IMR-90 (cell line): Measurements from ENCODE around the gene MBD3L4. TPM values are rescaled to one million over a fixed set of nuclear protein-coding genes. Genes with fewer than 3 reads are reported as not detected.
"Not testable (repeated sequence)": the region's sequence is repeated elsewhere in the genome, so short reads cannot be mapped to it uniquely, and the experiment has no call there.

ENCODE experiments used
- ATAC-seq: fragments of 200-7000 bp; cut with Tn5 transposase; 2 replicates; pipeline ENCODE4 v1.9.1; 2020; ENCODE audit warnings: low read depth, mild to moderate bottlenecking, moderate library complexity
- BruUV-seq: library from RNA; stranded (reverse); fragments of 400-500 nt; replicated peaks from 2 replicates; lab custom pipeline; 2021; lab: Mats Ljungman, UMichigan
- CTCF ChIA-PET: fragments of 300-600 bp; formaldehyde crosslinking; extraction: SDS; loops from one replicate; lab custom pipeline; 2021; ENCODE audit warnings: antibody characterized with exemption; lab: Yijun Ruan, JAX
- POLR2A ChIA-PET: fragments of 300-600 bp; sonication (Branson Sonifier 250); formaldehyde crosslinking; loops from one replicate; lab custom pipeline; 2022; ENCODE audit warnings: antibody characterized with exemption; ENCODE audit not compliant: unreplicated experiment; lab: Charles Lee
- DNase-seq: peaks from one replicate; pipeline ENCODE4 v3.0.0; 2013
- H2AFZ ChIP-seq: replicated peaks from 2 replicates; pipeline ENCODE3; 2013; ENCODE audit warnings: low read length, mild to moderate bottlenecking; ENCODE audit not compliant: poor library complexity
- H2AK5ac ChIP-seq: 2 replicates; pipeline ENCODE4 v1.6.1; 2013; ENCODE audit warnings: low read depth, low read length, inconsistent platforms
- H2AK9ac ChIP-seq: replicated peaks from 2 replicates; pipeline ENCODE3; 2013; ENCODE audit warnings: mild to moderate bottlenecking, low read depth, low read length, moderate library complexity; ENCODE audit not compliant: poor library complexity
- H2BK120ac ChIP-seq: 2 replicates; pipeline ENCODE4 v1.6.1; 2013; ENCODE audit warnings: low read depth, low read length, inconsistent platforms
- H2BK15ac ChIP-seq: 3 replicates; pipeline ENCODE4 v1.6.1; 2013; ENCODE audit warnings: low read depth, low read length, inconsistent platforms
- H2BK20ac ChIP-seq: 2 replicates; pipeline ENCODE4 v1.6.1; 2013; ENCODE audit warnings: low read depth, mild to moderate bottlenecking, inconsistent platforms, low read length, moderate library complexity
- H2BK5ac ChIP-seq: 2 replicates; pipeline ENCODE4 v1.6.1; 2013; ENCODE audit warnings: mild to moderate bottlenecking, low read depth, low read length, inconsistent platforms; ENCODE audit not compliant: poor library complexity, severe bottlenecking
- H3K14ac ChIP-seq: replicated peaks from 2 replicates; pipeline ENCODE4 v1.6.1; 2013; ENCODE audit warnings: low read depth, low read length, inconsistent platforms
- H3K18ac ChIP-seq: 2 replicates; pipeline ENCODE4 v1.6.1; 2013; ENCODE audit warnings: low read depth, low read length, control low read depth
- H3K23ac ChIP-seq: 2 replicates; pipeline ENCODE4 v1.6.1; 2013; ENCODE audit warnings: low read depth, low read length, inconsistent platforms
- H3K27ac ChIP-seq: 2 replicates; pipeline ENCODE4 v1.5.1; 2013; ENCODE audit warnings: mild to moderate bottlenecking, control low read depth, low read length; ENCODE audit not compliant: insufficient read depth
- H3K27me3 ChIP-seq: 2 replicates; pipeline ENCODE4 v1.6.1; 2013; ENCODE audit warnings: low read length; ENCODE audit not compliant: control insufficient read depth, insufficient read depth
- H3K36me3 ChIP-seq: 2 replicates; pipeline ENCODE4 v1.6.1; 2013; ENCODE audit warnings: low read length, mixed read lengths; ENCODE audit not compliant: control insufficient read depth, insufficient read depth
- H3K4ac ChIP-seq: 2 replicates; pipeline ENCODE4 v1.6.1; 2013; ENCODE audit warnings: low read depth, low read length, inconsistent platforms
- H3K4me1 ChIP-seq: 2 replicates; pipeline ENCODE4 v1.6.1; 2013; ENCODE audit warnings: low read length, mixed read lengths; ENCODE audit not compliant: control insufficient read depth, insufficient read depth
- H3K4me2 ChIP-seq: 2 replicates; pipeline ENCODE4 v1.6.1; 2013; ENCODE audit warnings: low read depth, mild to moderate bottlenecking, control low read depth, low read length, moderate library complexity
- H3K4me3 ChIP-seq: 2 replicates; pipeline ENCODE4 v1.5.1; 2013; ENCODE audit warnings: low read depth, mild to moderate bottlenecking, control low read depth, low read length, moderate library complexity; ENCODE audit not compliant: insufficient read depth
- H3K56ac ChIP-seq: 2 replicates; pipeline ENCODE4 v1.6.1; 2013; ENCODE audit warnings: low read length, inconsistent platforms; ENCODE audit not compliant: insufficient read depth; ENCODE audit errors: extremely low read depth
- H3K79me1 ChIP-seq, 2 experiments: 2 replicates each; pipeline ENCODE4 v1.6.1; 2013; ENCODE audit warnings: low read length in 2 of 2, inconsistent platforms in 1 of 2, low read depth in 1 of 2
- H3K9ac ChIP-seq: 2 replicates; pipeline ENCODE4 v1.6.1; 2013; ENCODE audit warnings: low read depth, low read length, control low read depth
- H3K9me1 ChIP-seq: 2 replicates; pipeline ENCODE4 v1.6.1; 2013; ENCODE audit warnings: low read length, inconsistent platforms; ENCODE audit not compliant: insufficient read depth
- H3K9me3 ChIP-seq: 2 replicates; pipeline ENCODE4 v1.6.1; 2013; ENCODE audit warnings: low read length; ENCODE audit not compliant: control insufficient read depth, insufficient read depth
- H4K20me1 ChIP-seq: 2 replicates; pipeline ENCODE4 v1.6.1; 2013; ENCODE audit warnings: low read length, inconsistent platforms; ENCODE audit not compliant: insufficient read depth
- H4K5ac ChIP-seq: 2 replicates; pipeline ENCODE4 v1.6.1; 2013; ENCODE audit warnings: mild to moderate bottlenecking, low read depth, low read length, control low read depth
- H4K8ac ChIP-seq, 2 experiments: 2 replicates each; pipeline ENCODE4 v1.6.1; 2013; ENCODE audit warnings: low read depth in 2 of 2, low read length in 2 of 2, control low read depth in 1 of 2, inconsistent platforms in 1 of 2
- H4K91ac ChIP-seq: 2 replicates; pipeline ENCODE4 v1.6.1; 2013; ENCODE audit warnings: low read depth, low read length, inconsistent platforms; ENCODE audit not compliant: insufficient read depth
- MAFK ChIP-seq: IDR thresholded peaks from 2 replicates; pipeline ENCODE4 v1.6.1; 2012; ENCODE audit warnings: low read depth, low read length, improper control_type of control experiment
- WGBS, 2 experiments: methylation state at CpG; one replicate each; pipeline versions ENCODE4 v1.1.5 to v1.1.7; 2013; ENCODE audit warnings: missing lambda C conversion rate in 2 of 2; ENCODE audit not compliant: insufficient read length in 1 of 2; ENCODE audit errors: extremely low coverage in 2 of 2; 5-methylcytosine and 5-hydroxymethylcytosine counted together
- dilution Hi-C: fragments of 300-500 bp; cut with HindIII; formaldehyde crosslinking; loops from one replicate; pipeline ENCODE4 v1.14.3; 2018; ENCODE audit warnings: low sequenced_read_pairs; ENCODE audit not compliant: unreplicated experiment
- in situ Hi-C: fragments of 300-500 bp; cut with MboI; formaldehyde crosslinking; loops from 3 replicates; pipeline ENCODE4 v1.14.3; 2019; ENCODE audit warnings: low sequenced_read_pairs, inconsistent platforms, mixed read lengths
- intact Hi-C: fragments of 100-400 bp; cut with micrococcal nuclease; formaldehyde crosslinking; loops from 2 replicates; pipeline ENCODE4 v1.10.0; 2022
- polyA plus RNA-seq, 3 experiments: library from polyadenylated mRNA; depleted of rRNA; stranded (reverse); fragments of >200 nt; gene quantifications; 2 replicates each; pipeline ENCODE4 v1.2.3, GENCODE V29; 2012; ENCODE audit warnings: low replicate concordance in 1 of 3
- total RNA-seq: library from RNA; depleted of rRNA; stranded (reverse); fragments of >200 nt; gene quantifications from 2 replicates; pipeline ENCODE4 v1.2.3, GENCODE V29; 2012

MBD3L4 gene
- total and polyA plus RNA-seq, 2 of the 4 experiments (the other 2 are of a cell fraction): not detected

- H2BK5ac ChIP-seq, H3K56ac ChIP-seq, POLR2A ChIA-PET, H4K8ac ChIP-seq, H3K18ac ChIP-seq, H2BK120ac ChIP-seq, H4K5ac ChIP-seq, H2BK20ac ChIP-seq, H3K4me3 ChIP-seq, H2AK9ac ChIP-seq, DNase-seq, H4K20me1 ChIP-seq, H3K4me2 ChIP-seq, H3K79me1 ChIP-seq, intact Hi-C loops, H2AFZ ChIP-seq, CTCF ChIA-PET, BruUV-seq, H4K91ac ChIP-seq, H3K36me3 ChIP-seq, H3K9me1 ChIP-seq, H3K23ac ChIP-seq, H3K14ac ChIP-seq, H3K4me1 ChIP-seq, H3K9ac ChIP-seq, H2AK5ac ChIP-seq, ATAC-seq, in situ Hi-C loops, H3K27me3 ChIP-seq, H3K9me3 ChIP-seq, H3K4ac ChIP-seq, H3K27ac ChIP-seq, dilution Hi-C loops, H2BK15ac ChIP-seq: not testable (repeated sequence)
- WGBS, 2 experiments: 77% methylated on average over 8 of the region's 14 CpGs; no CpG with 5 or more reads in 1 of the 2 experiments
- TF ChIP-seq MAFK: peak; percentile 66
These were observed 15.7 kb upstream of the MBD3L4 start for GRCh38 chr19:7055679-7056078.

GRCh38 chr19:7054635-7055368 is 14.8 kb upstream of the MBD3L4 start:
- H3K9me3 ChIP-seq, H2BK5ac ChIP-seq, H3K4me2 ChIP-seq, H3K23ac ChIP-seq, BruUV-seq, H2BK20ac ChIP-seq, H2AK5ac ChIP-seq, H2BK15ac ChIP-seq, H3K4me1 ChIP-seq, dilution Hi-C loops, H3K79me1 ChIP-seq, H4K5ac ChIP-seq, ATAC-seq, H3K9ac ChIP-seq, H3K4ac ChIP-seq, H3K4me3 ChIP-seq, H3K18ac ChIP-seq, H3K36me3 ChIP-seq, H3K14ac ChIP-seq, H4K20me1 ChIP-seq, H2AK9ac ChIP-seq, H3K27me3 ChIP-seq, POLR2A ChIA-PET, H4K91ac ChIP-seq, H2AFZ ChIP-seq, in situ Hi-C loops, DNase-seq, H3K9me1 ChIP-seq, intact Hi-C loops, H4K8ac ChIP-seq, CTCF ChIA-PET, H3K56ac ChIP-seq, H2BK120ac ChIP-seq, H3K27ac ChIP-seq: not testable (repeated sequence)
- WGBS, 2 experiments: 69% methylated on average over 4 of the region's 14 CpGs; no CpG with 5 or more reads in 1 of the 2 experiments
